Myocyte (in vitro differentiated cells): ENCODE results near the gene FRMD5. TPM values are rescaled to one million over a fixed set of nuclear protein-coding genes. Genes with fewer than 3 reads are reported as not detected.

Experiments used
- DNase-seq: peaks from one replicate; pipeline ENCODE4 v3.0.0-alpha.2; 2012; ENCODE audit warnings: low read depth
- total RNA-seq: library from RNA; depleted of rRNA; stranded (reverse); fragments of >200 nt; gene quantifications from 2 replicates; pipeline ENCODE4 v1.2.3, GENCODE V29; 2014

FRMD5 gene
- total RNA-seq, 1 donor from 2014 or later = 2.2 TPM

DNA sequence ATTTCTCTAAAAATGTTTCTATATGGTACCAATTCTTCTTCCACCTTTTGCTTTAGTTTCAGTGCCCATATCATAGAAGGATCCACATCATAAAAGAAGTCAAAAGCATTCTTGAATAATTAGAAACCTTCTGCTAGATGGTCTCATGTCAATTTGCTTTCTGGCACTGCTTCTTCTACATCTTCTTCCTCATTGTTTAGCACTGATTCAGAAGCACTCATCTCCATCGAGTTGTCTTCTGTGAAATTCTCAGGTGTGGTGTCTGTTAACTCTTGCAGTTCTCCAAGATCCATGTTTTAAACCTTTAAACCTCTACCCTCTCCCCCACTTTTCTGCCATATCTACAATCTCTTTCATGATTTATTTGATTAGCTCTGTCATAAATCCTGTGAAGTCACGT lies 213.5 kb downstream of the FRMD5 start:
- no peak for DNase-seq

DNA sequence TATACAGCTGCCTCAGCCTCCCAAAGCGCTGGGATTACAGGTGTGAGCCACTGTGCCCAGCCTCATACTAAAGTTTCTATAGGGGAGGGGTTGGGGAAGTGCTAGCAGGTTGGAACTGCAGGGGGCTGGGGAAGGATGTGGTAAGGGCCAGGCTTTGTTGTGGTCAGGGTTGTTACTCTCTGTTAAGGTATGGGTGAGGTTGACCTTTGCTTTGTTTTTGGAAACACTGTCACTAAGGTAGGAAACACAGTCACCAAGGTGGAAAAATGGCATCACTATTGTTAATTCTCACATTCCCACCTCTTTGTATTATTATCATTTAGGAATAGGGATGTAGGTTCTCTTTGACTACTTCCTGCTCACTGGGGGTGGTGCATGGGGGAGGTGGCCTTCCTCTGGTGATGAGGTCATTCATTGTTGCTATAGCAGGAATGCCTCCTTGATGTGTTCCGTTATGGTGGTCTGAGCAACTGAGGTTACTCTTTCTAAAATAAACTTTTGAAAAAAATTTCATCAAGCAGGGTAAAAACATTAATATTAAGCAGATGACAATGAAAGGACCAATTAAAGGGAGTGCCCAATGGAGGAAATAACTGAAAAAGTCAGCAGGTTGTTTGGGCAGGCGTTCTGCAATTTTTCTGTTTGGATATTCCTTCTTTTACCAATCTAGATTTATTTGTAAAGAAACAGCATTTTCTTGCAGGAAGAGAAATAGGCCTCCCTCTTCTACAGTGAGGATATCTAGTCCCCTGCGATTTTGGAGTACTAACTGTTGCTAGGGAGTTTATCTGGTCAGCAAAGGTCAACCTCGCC lies 217.8 kb downstream of the FRMD5 start:
- no peak for DNase-seq

DNA sequence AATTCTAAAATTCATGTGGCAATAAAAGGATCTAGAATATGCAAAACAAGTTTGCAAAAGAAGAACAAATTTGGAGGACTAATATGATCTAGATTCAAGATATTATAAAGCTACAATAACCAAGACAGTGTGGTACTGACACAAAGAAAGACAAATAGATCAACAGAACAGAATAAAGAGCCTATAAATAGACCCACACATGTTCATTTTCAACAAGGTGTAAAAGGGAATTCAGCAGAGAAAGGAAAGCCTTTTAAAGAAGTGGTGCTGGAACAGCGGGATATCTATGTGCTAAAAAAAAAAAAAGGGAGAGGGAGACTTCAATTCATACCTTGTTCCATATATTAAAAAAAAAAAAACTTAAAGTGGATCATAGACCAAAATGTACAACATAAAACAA lies 219.3 kb downstream of the FRMD5 start:
- no peak for DNase-seq

DNA sequence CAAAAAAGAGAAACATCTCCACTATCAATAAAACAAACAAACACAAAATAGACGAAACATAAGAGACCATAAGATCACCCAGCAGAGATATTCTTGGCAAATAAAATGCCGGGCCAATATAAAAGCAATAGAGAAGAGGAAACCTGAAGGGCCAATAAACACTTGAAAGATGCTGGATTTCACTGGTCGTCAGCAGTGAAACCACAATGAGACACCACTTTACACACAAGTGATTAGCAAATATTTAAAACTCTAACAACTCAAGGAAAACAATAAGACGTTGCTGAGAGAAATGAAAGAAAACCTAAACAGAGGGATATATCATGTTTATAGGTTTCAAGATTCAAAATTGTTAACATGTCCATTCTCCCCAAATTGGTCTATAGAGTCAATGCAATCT lies 219.7 kb downstream of the FRMD5 start:
- no peak for DNase-seq

DNA sequence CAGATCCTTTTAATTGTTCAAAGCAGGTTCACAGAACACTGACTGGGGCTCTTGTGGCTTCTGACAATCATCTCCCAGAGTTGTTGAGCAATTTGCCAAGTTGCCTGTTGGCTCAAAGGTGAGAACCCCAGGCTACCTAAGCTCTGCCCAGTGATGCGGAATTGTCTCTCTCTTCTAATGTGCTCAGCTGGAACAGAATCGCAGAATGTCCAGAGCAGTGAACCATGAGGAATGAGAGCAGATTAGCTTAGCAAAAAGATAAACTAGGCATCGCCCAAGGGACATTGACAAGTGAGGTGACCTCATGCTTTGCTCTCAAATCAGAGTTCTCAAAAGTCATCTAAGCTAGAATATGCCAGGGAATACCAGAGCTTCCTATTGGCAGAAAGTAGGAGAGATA lies 220.2 kb downstream of the FRMD5 start:
- DNase-seq = no peak

DNA sequence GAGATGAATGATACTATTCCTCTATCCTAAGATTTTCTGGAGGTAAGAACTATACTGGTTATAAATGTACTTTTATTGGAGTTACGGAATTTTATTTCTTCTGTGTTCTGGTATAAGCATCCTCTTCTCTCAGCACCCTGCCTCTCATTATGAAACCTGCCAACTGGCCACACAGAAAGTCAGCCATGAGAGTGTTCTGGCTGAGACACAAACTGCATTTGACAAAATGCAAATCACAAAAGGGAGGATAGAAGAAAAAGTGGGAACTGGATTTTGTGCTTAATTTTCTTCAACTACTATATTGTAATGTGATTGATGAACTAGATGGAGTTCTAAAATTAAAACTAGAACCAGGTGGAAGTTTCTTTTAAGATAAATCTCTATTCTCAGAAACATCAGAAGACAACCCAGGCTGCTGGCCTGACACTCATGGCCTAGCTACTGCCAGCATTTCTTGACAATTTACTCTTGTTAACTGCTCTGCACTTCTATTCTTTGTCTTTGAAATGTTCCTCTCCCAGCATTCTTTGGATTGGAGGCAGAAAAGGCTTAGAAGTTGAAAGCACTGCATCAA lies 225.2 kb downstream of the FRMD5 start:
- no peak for DNase-seq

DNA sequence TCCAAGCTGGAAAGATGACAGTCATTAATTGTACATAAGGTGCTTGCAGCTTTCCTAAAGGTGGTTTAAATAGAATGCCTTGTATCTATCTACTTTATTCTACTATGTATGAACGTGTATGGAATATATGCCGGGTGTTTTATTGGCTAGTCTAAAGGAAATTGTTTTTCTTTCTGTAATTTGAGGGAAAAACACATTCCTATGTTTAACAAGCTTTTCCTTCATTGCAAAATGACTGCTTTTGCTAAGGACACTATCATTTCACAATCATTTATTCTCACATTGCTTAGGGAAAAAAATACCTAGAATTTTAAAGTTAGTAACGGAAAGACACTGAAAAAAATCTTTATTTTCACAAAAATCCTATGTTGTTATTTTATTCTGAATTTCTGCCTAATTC lies 226.5 kb downstream of the FRMD5 start:
- DNase-seq = no peak

DNA sequence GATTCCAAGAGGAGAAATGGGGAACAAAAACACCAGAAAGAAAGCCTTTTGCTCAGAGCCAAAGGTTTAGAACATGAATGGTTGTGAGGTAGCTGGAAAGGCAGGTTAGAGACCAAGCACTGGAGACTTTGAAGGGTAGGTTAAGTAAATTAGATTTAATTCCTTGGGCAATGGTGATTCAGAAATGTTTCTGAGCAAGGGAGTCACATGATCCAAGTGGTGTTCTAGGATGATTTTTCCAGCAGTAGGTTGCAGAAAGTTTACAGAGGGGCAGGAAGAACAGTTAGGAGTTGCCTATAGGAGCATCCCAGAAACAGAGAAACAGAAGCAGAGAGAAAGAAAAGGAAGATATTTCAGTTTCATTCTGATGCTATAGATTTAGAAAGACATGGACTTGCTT lies 228.4 kb downstream of the FRMD5 start:
- no peak for DNase-seq

DNA sequence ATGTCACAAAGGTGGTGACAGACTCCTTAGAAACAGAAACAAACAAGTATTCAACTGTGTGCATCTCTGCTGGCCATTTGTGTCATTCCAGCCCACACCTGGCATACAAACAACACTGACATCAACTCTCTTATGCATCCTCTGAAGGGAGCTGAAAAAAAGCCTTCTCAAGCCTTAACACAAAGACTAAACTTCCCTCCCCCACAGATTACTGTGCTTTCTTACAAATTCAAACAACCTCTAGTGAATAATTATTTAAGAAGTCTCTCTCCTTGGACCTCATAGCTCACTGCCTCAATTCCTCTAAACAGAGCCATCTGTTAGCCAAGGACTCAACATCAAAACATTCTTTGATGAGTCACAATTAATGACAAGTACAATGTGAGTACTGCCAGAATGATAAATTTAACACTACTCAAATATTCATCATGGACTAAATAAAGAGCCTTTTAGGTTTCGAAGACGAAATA lies 236.2 kb downstream of the FRMD5 start:
- DNase-seq = peak; percentile 71

DNA sequence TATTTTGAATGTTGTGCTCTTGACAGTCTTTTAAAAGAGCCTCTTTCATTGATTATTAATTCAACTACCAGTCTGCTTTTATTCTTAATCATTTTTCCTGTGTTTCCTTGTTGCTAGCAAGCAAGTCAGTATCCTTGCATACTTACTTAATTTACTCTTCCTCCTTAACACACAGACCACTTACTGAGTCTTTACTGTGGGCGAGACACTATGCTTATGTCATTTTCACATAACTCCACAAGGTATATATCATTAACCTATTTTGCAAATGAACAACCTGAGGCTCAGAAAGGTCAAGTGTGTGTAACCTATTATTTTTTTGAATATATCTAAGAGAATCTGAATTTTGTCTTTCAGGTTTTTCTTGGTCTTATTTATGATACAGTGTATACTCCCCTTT lies 237.3 kb downstream of the FRMD5 start:
- no peak for DNase-seq

DNA sequence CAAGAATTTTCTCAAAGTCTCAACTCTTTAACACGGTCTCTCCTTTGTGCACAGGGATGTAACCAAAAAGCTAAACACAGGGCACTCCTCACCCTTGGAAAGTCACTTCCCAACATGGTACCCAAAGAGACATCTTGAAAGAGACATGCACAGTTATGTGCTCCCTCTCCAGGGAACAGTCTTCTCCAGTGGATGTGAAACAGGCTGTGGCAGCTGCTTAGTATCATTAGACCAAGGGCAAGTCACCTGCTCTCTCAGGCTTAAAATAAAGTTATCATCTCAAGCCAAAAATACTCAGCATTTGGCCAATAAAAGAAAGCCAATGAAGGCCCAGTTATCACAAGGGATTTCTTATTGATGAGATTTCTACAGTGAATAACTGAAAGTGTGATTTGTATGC lies 239.9 kb downstream of the FRMD5 start:
- peak; percentile 86 for DNase-seq

DNA sequence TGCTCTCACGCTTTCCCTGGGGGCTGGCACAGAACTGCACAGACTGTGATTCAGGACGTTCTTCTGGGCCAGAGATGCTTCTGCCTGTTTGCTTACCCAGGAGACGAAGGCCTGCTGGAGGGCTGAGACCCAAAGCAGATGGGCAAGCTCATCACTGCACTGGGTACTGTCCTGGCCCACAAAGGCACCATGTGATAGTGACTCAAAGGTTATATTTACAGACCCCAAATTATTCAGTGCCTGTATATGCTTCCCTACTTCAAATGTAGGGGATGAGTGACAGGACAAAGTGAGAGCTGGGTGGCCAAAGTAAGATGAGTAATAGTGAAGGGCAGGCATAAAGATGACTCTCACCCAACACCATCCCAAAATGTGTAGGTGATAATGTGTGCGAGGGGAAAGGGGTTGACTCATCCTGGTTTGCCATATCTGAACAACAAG lies 240.9 kb downstream of the FRMD5 start:
- DNase-seq = peak; percentile 87

DNA sequence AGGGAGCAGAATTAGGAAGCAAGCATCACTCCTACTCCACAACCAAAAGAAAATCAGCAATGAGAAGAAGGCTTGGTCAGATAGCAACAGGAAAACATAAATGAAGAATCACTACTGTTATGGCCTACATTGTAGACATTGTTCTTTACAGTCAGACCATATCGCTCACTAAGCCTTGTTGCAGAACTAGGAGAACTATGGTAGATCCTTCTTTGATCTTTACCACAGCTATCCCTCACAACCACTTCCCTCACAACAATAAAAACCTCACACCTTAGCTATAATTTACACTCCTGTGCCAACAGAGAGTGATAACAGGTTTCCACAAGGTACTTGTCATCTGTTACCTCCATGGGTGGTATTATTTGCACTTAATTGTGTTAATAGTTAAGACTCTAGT lies 241.7 kb downstream of the FRMD5 start:
- no peak for DNase-seq

DNA sequence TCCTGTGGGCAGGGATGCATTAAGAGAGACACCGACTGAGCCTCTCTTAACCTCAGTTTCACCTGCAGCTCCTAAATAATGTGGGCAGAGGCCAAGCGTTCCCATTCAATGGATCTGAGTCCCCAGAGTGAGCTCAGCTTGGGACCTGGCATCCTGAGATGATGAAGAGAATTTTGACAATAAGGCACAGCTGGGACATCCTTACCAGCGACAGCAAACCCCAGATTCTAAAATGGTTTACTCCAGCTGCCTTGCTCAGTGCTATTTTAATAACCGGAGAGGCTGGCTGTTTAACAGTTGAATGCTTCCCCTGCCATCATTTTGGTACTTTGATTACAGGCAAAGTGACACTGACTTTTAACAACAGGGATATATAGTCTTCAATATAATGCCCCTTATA lies 244.5 kb downstream of the FRMD5 start:
- DNase-seq = peak; percentile 88

DNA sequence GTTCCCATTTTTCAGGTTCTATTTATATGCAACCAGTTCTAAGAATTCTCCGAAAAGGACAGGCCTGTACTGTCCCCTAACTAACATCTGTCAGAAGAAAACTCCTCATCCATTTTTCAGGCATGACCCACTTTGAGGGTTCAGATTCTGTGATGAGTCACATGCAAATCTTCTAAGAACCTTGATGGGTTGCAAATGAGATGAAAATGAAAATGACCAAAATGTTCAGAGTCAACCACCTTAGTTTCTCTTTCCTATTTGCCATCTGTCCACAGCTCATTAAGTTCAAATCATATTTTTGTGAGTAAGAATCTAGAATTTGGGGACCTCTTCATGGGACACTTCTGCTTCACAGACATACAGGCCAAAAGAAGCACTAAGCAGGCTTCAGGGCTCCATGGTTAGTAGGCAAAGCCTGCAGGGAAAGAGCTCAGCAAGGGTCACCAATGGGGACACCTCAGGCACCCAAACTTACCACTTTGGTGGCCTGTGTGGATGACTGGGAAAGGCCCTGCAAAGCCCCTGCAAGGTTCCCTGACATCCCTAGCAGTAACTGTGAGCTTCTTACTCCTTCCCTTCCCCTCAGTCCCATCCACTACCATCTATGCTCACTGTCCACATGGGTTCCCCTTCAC lies 246.3 kb downstream of the FRMD5 start:
- DNase-seq = no peak

DNA sequence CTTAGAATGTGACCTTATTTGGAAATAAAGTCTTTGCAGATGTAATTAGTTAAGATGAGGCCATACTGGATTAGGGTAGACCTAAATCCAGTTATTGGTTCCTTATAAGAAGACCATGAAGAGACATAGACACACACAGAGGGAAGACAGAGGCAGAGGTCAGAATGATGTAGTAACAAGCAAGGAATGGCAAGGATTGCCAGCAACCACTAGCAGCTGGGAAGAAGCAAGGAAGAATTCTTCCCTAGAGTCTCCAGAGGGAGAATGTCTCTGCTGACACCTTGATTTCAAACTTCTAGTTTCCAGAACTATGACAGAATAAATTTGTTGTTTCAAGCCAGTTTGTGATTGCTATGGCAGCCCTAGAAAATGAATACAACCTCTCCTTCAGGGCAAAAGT lies 251.6 kb downstream of the FRMD5 start:
- DNase-seq = peak; percentile 76

DNA sequence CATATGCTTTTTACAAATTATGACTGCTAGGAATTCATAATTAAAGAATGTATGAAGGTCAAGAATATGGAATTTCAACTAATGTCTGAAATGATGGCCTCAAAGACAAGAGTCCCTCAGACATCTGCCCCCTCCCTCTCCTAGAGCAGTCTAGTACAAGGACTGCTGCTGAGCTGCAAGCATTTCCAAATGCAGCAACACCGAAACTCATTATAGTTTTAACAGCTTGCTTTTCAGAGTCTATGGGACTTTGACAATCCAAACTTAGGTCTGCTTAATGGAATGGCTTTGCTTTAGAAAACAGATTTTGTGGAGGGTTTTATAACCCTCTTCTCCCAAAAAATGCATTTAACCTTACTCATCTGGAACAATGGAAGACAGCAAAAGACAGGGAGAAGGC lies 252.9 kb downstream of the FRMD5 start:
- DNase-seq = no peak

DNA sequence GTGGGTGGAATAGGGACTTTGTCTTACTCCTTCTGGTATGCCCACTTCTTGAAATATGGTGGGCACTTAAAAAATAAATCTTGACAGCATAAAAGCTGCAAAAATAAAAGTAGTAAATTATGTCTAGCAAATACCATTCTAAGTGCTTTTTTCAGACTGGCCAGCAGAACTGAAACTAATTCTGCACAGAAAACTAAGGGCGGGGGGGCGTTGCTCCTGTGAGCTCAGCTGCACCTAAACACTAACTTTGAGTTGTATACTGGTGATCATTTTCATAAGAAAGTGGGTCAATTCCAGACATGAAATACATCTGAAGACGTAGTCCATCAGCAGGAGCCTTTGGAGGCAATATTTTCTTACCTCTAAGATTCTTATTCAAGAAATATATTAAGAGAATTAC lies 253.5 kb downstream of the FRMD5 start:
- DNase-seq = no peak

DNA sequence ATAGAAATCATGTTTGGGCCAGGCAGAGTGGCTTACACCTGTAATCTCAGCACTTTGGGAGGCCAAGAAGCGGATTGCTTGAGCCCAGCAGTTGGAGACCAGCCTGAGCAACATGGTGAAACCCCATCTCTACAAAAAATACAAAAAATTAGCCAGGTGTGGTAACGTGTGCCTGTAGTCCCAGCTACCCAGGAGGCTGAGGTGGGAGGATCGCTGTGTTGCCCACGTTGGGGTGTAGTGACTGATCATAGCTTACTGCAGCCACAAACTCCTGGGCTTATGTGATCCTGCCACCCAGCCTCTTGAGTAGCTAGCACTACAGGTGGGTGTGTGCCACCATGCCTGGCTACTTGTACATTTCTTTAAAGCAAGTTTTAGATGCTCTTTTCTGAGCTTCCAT lies 254.0 kb downstream of the FRMD5 start:
- DNase-seq = no peak

DNA sequence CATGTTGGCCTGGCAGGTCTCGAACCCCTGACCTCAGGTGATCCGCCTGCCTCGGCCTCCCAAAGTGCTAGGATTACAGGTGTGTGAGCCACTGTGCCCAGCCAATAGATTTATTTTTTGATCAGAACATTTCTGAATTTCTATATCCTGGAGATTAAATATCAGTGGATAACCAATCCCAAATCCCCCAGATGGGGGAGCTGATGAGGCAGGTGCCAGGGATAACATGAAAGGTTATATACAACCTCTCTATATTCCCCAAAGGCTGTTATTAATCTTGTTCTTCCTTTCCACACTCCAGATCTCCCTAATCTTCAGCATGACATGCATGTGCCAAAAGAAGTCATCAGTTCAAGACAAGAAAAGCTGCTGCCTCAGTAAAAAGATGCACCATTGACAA lies 256.0 kb downstream of the FRMD5 start:
- DNase-seq = peak; percentile 27

DNA sequence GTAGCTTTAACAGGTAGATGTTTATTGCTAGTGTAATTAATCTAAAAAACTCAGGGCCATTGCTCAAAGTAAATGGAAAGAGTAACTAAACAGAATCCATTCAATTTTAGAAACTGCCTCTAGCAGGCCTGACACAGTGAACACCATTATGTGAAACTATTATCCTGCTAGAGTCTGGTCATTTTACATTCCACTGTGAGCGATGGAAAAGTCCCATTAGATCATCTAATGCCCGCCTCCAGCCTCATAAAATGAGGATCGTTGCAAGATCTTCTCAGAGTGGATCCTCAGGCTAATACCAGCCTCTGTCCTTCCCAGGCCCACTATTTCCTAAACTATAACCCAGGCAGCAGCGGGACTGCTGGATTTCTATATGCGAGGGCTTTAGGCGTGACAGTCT lies 260.6 kb downstream of the FRMD5 start:
- no peak for DNase-seq

DNA sequence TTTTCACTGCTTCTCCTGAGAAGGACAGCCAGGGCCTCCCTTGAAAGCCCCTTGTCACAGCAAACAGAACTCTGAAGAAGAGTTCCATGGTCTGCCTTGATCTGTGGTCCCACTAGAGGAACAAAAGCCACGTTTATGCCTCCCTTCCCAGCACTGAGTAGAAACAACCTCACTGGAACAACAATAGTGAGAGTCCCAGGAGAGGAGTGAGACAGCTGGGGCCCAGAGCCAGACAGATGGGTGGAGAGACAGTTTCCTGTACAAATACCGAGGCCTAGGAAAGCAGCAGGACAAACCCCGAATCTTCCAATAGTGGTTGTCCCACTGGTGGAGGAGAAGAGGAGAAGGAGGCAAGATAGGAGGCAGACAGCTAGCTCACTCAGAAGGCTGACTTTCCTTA lies 262.2 kb downstream of the FRMD5 start:
- peak; percentile 62 for DNase-seq
